Neural cell (in vitro differentiated cells): ENCODE data around the gene LACRT. TPM values are rescaled to one million over a fixed set of nuclear protein-coding genes. Genes with fewer than 3 reads are reported as not detected.

ENCODE experiments used
- H2AFZ ChIP-seq: fragments of 200-600, 300-800 bp; sonication (generic), shearing (Covaris generic); 2 replicates; pipeline ENCODE4 v1.6.0; 2014; ENCODE audit warnings: low read depth, mild to moderate bottlenecking, antibody characterized with exemption, low read length, moderate library complexity
- H3F3A ChIP-seq: fragments of 200-600 bp; shearing (Covaris generic); 2 replicates; pipeline ENCODE4 v1.6.1; 2016; ENCODE audit warnings: mild to moderate bottlenecking, moderate library complexity, mixed read lengths, antibody characterized with exemption, low read length; ENCODE audit not compliant: insufficient read depth, poor library complexity, severe bottlenecking
- H3K27ac ChIP-seq: fragments of 200-600, 300-800 bp; sonication (generic), shearing (Covaris generic); 2 replicates; pipeline ENCODE4 v1.5.1; 2014; ENCODE audit warnings: mild to moderate bottlenecking, low read length, moderate library complexity
- H3K27me3 ChIP-seq: fragments of 300-800, 200-600 bp; sonication (generic), shearing (Covaris generic); 2 replicates; pipeline ENCODE4 v1.6.0; 2014; ENCODE audit warnings: mild to moderate bottlenecking, low read depth, low read length, moderate library complexity; ENCODE audit not compliant: insufficient read depth
- H3K36me3 ChIP-seq: fragments of 300-800, 200-600 bp; sonication (generic), shearing (Covaris generic); 2 replicates; pipeline ENCODE4 v1.5.1; 2014; ENCODE audit warnings: mild to moderate bottlenecking, antibody characterized with exemption, low read length, moderate library complexity; ENCODE audit not compliant: insufficient read depth
- H3K4me2 ChIP-seq: fragments of 300-800, 200-600 bp; sonication (generic), shearing (Covaris generic); 2 replicates; pipeline ENCODE4 v1.6.0; 2014; ENCODE audit warnings: mild to moderate bottlenecking, low read length
- H3K4me3 ChIP-seq: fragments of 300-800, 200-600 bp; sonication (generic), shearing (Covaris generic); 2 replicates; pipeline ENCODE4 v1.5.1; 2014; ENCODE audit warnings: mild to moderate bottlenecking, low read length, moderate library complexity
- H3K79me2 ChIP-seq: fragments of 200-600 bp; shearing (Covaris generic); replicated peaks from 2 replicates; pipeline ENCODE4 v1.6.0; 2014; ENCODE audit warnings: mild to moderate bottlenecking, low read length, moderate library complexity; ENCODE audit not compliant: insufficient read depth
- H3K9ac ChIP-seq: fragments of 300-800, 200-600 bp; sonication (generic), shearing (Covaris generic); 2 replicates; pipeline ENCODE4 v1.6.1; 2016; ENCODE audit warnings: mild to moderate bottlenecking, low read length, mixed read lengths
- H3K9me2 ChIP-seq: fragments of 200-600 bp; shearing (Covaris generic); 2 replicates; pipeline ENCODE4 v1.6.1; 2016; ENCODE audit warnings: mild to moderate bottlenecking, low read length, mixed read lengths; ENCODE audit not compliant: insufficient read depth
- H3K9me3 ChIP-seq: fragments of 200-600, 300-800 bp; sonication (generic), shearing (Covaris generic); 2 replicates; pipeline ENCODE4 v1.6.1; 2016; ENCODE audit warnings: mild to moderate bottlenecking, mixed run types, low read length, moderate library complexity, mixed read lengths
- H4K20me1 ChIP-seq: fragments of 200-600 bp; shearing (Covaris generic); 2 replicates; pipeline ENCODE4 v1.6.1; 2016; ENCODE audit warnings: mild to moderate bottlenecking, mixed run types; ENCODE audit not compliant: insufficient read depth
- EP300 ChIP-seq: fragments of 450-650 bp; conservative IDR thresholded peaks from 2 replicates; pipeline ENCODE4 v1.6.1; 2014; ENCODE audit warnings: antibody characterized with exemption, mild to moderate bottlenecking, moderate library complexity; ENCODE audit not compliant: poor library complexity, severe bottlenecking
- EZH2 ChIP-seq: fragments of 200-600, 300-800 bp; shearing (Covaris generic), sonication (generic); IDR thresholded peaks from 2 replicates; pipeline ENCODE4 v1.6.1; 2014; ENCODE audit warnings: antibody characterized with exemption, low read length, borderline replicate concordance, mild to moderate bottlenecking; ENCODE audit not compliant: insufficient read depth, poor library complexity, severe bottlenecking
- MXI1 ChIP-seq: fragments of 450-650 bp; conservative IDR thresholded peaks from 2 replicates; pipeline ENCODE4 v1.6.1; 2014; ENCODE audit warnings: antibody characterized with exemption, mild to moderate bottlenecking; ENCODE audit not compliant: poor library complexity, severe bottlenecking
- POLR2AphosphoS5 ChIP-seq: IDR thresholded peaks from 2 replicates; pipeline ENCODE4 v1.6.1; 2012
- RAD21 ChIP-seq: fragments of 450-650 bp; conservative IDR thresholded peaks from 2 replicates; pipeline ENCODE4 v1.6.1; 2014; ENCODE audit warnings: antibody characterized with exemption, mild to moderate bottlenecking, moderate library complexity
- SMC3 ChIP-seq: fragments of 450-650 bp; conservative IDR thresholded peaks from 2 replicates; pipeline ENCODE4 v1.6.1; 2014; ENCODE audit warnings: antibody characterized with exemption, mild to moderate bottlenecking, moderate library complexity; ENCODE audit not compliant: poor library complexity
- TAF1 ChIP-seq: IDR thresholded peaks from 2 replicates; pipeline ENCODE4 v1.6.1; 2012; ENCODE audit warnings: low read depth
- polyA plus RNA-seq: library from polyadenylated mRNA; depleted of rRNA; stranded (reverse); fragments of >200 nt; gene quantifications from 2 replicates; pipeline ENCODE4 v1.2.3, GENCODE V29; 2014
- TF ChIP-seq, protein P1 (sequence below): fragments of 450-650 bp; IDR thresholded peaks from 2 replicates; pipeline ENCODE4 v1.5.1; 2014; ENCODE audit warnings: antibody characterized with exemption, mild to moderate bottlenecking, moderate library complexity; ENCODE audit not compliant: poor library complexity, severe bottlenecking
- TF ChIP-seq, protein P2 (sequence below): IDR thresholded peaks from 2 replicates; pipeline ENCODE4 v1.6.1; 2012; ENCODE audit warnings: borderline replicate concordance

Gene LACRT
- polyA plus RNA-seq, 1 donor from 2014 or later = not detected

DNA sequence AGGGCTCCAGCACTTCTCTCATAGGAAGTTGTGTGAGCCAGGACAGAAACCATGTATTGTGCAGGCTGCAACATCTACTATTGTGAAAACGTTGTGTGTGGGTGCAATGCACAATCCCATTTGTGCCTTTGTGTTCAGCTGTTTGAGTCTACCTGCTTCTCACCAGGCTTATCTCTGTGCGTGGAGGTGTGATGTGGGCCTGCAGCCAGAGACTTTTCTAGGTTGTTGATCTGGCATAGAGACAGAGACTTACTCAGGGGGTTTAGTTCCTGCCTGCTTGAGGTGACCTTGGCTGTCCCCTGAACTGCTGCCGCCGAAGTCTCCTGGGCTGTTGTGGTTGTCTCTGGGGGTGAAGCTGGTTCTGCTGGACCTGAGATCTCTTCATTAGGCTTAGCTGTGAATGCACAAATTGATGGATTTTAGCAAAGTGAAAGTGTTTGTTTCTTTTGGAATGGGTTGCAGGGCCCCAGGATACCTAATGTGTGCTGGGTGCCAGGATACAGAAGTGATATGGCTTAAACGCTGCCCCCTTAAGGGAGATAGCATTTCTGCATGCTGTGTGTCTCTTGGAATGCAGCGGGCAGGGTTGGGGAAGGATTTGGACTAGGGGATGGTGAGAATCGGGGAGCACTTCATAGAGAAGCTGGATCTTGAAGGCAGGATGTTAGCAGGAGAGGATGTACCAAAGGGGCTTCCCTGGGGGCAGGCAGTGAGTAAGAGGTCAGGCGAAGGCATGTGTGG lies 2.5 kb downstream of the LACRT start:
- Histone ChIP-seq H3K79me2 (no peaks in the 10 kb centered on the region), H3K4me2 (no peak overlapping the region), H3K36me3 (no peaks in the 10 kb centered on the region), H3F3A (no peaks in the 10 kb centered on the region), H3K9me3 (peaks cover 9% of the 10 kb centered on the region), H3K9ac (no peak overlapping the region), H3K27ac (no peak overlapping the region), H4K20me1 (no peaks in the 10 kb centered on the region), H3K27me3 (no peaks in the 10 kb centered on the region), H3K4me3 (no peak overlapping the region), H3K9me2 (no peaks in the 10 kb centered on the region), H2AFZ (no peak overlapping the region)
- TF ChIP-seq SMC3 (no peak), RAD21 (no peak), POLR2AphosphoS5 (no peak), TAF1 (no peak), EP300 (no peak), MXI1 (no peak), EZH2 (no peak)
- TF ChIP-seq, protein P1, sequence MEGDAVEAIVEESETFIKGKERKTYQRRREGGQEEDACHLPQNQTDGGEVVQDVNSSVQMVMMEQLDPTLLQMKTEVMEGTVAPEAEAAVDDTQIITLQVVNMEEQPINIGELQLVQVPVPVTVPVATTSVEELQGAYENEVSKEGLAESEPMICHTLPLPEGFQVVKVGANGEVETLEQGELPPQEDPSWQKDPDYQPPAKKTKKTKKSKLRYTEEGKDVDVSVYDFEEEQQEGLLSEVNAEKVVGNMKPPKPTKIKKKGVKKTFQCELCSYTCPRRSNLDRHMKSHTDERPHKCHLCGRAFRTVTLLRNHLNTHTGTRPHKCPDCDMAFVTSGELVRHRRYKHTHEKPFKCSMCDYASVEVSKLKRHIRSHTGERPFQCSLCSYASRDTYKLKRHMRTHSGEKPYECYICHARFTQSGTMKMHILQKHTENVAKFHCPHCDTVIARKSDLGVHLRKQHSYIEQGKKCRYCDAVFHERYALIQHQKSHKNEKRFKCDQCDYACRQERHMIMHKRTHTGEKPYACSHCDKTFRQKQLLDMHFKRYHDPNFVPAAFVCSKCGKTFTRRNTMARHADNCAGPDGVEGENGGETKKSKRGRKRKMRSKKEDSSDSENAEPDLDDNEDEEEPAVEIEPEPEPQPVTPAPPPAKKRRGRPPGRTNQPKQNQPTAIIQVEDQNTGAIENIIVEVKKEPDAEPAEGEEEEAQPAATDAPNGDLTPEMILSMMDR = no peak
- TF ChIP-seq, protein P2, sequence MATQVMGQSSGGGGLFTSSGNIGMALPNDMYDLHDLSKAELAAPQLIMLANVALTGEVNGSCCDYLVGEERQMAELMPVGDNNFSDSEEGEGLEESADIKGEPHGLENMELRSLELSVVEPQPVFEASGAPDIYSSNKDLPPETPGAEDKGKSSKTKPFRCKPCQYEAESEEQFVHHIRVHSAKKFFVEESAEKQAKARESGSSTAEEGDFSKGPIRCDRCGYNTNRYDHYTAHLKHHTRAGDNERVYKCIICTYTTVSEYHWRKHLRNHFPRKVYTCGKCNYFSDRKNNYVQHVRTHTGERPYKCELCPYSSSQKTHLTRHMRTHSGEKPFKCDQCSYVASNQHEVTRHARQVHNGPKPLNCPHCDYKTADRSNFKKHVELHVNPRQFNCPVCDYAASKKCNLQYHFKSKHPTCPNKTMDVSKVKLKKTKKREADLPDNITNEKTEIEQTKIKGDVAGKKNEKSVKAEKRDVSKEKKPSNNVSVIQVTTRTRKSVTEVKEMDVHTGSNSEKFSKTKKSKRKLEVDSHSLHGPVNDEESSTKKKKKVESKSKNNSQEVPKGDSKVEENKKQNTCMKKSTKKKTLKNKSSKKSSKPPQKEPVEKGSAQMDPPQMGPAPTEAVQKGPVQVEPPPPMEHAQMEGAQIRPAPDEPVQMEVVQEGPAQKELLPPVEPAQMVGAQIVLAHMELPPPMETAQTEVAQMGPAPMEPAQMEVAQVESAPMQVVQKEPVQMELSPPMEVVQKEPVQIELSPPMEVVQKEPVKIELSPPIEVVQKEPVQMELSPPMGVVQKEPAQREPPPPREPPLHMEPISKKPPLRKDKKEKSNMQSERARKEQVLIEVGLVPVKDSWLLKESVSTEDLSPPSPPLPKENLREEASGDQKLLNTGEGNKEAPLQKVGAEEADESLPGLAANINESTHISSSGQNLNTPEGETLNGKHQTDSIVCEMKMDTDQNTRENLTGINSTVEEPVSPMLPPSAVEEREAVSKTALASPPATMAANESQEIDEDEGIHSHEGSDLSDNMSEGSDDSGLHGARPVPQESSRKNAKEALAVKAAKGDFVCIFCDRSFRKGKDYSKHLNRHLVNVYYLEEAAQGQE = no peak

DNA sequence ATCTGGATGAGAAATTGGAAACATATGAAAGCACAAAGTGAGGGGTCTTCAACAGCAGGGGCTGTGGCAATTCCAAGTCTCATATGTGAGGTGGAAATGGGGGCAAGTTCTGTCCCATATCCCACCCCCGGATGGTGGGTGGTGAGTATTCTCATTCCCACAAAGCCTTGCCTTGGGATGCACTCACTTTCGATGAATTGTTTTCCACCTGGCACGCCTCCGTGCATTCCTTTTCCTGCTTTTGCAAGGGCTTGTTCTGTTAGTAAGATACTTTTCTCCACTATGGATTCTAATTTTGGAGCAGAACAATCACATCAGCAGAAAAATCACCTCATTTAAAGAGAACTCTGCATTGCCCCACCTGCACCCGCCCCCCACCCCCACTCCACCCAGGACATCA lies 3.1 kb downstream of the LACRT start:
- Histone ChIP-seq H3K9me3 (peaks cover 10% of the 10 kb centered on the region), H3K27ac (no peak overlapping the region), H3K4me3 (no peak overlapping the region), H3F3A (no peaks in the 10 kb centered on the region), H3K9me2 (no peaks in the 10 kb centered on the region), H3K79me2 (no peaks in the 10 kb centered on the region), H3K27me3 (no peaks in the 10 kb centered on the region), H4K20me1 (no peaks in the 10 kb centered on the region), H3K9ac (no peak overlapping the region), H3K4me2 (no peak overlapping the region), H3K36me3 (no peaks in the 10 kb centered on the region), H2AFZ (no peak overlapping the region)
- no peak for TF ChIP-seq SMC3
- no peak for TF ChIP-seq RAD21
- TF ChIP-seq, protein P1 = no peak
- TF ChIP-seq TAF1 = no peak
- TF ChIP-seq POLR2AphosphoS5 = no peak
- TF ChIP-seq MXI1 = no peak
- no peak for TF ChIP-seq EP300
- no peak for TF ChIP-seq EZH2
- TF ChIP-seq, protein P2 = no peak
